ENCODE measurements around the gene OSBP2. TPM values are rescaled to one million over a fixed set of nuclear protein-coding genes. Genes with fewer than 3 reads are reported as not detected.

OSBP2 gene
- total RNA-seq, 4 donors from 2014 or later: 0.49 to 8.2 (median 0.72) TPM

GRCh38 chr22:30893434-30894370 is 199.0 kb downstream of the OSBP2 start:
- TF ChIP-seq CTCF (IDR thresholded peaks at IDR 0.05; ENCODE audit: low read depth): no peak

- TF ChIP-seq CTCF (IDR thresholded peaks at IDR 0.05; ENCODE audit: low read depth): no peak
Observed at GRCh38 chr22:30894371-30894740, 199.7 kb downstream of the OSBP2 start.

- TF ChIP-seq CTCF (IDR thresholded peaks at IDR 0.05; ENCODE audit: low read depth): no peak
Observed at GRCh38 chr22:30902496-30903357, 208.1 kb downstream of the OSBP2 start.

- TF ChIP-seq CTCF (IDR thresholded peaks at IDR 0.05; ENCODE audit: low read depth): no peak
Observed at GRCh38 chr22:30903876-30904460, 209.3 kb downstream of the OSBP2 start.

- no peak for TF ChIP-seq CTCF (IDR thresholded peaks at IDR 0.05; ENCODE audit: low read depth)
Observed at GRCh38 chr22:30905696-30906341, 211.1 kb downstream of the OSBP2 start.

GRCh38 chr22:30906411-30906810 is 211.7 kb downstream of the OSBP2 start:
- no peak for TF ChIP-seq CTCF (IDR thresholded peaks at IDR 0.05; ENCODE audit: low read depth)
